Spleen (tissue), 11 donors: ENCODE results near the gene TMED5. TPM values are rescaled to one million over a fixed set of nuclear protein-coding genes. Genes with fewer than 3 reads are reported as not detected.

Experiments
- DNase-seq: peaks from one replicate; pipeline ENCODE4 v3.0.0-alpha.2; 2020
- H3K27ac ChIP-seq, 8 donors: fragments of 200-600 bp; sonication (generic) in 7 of 8; 1 replicate in 4 of 8; 2 replicates in 4 of 8; pipeline versions ENCODE4 v1.5.0 to v1.8.0; 2016 to 2021; ENCODE audit warnings: inconsistent platforms in 4 of 8, mild to moderate bottlenecking in 4 of 8, moderate library complexity in 1 of 8
- H3K27me3 ChIP-seq, 7 donors: fragments of 200-600 bp; sonication (generic) in 6 of 7; replicated peaks in 1 of 7; 1 replicate in 4 of 7; 2 replicates in 3 of 7; pipeline versions ENCODE4 v1.5.0 to v1.8.0; 2016 to 2021; ENCODE audit warnings: inconsistent platforms in 3 of 7, mild to moderate bottlenecking in 1 of 7
- H3K36me3 ChIP-seq, 6 donors: fragments of 200-600 bp; sonication (generic) in 5 of 6; 1 replicate in 4 of 6; 2 replicates in 2 of 6; pipeline versions ENCODE4 v1.5.0 to v1.8.0; 2016 to 2021; ENCODE audit warnings: inconsistent platforms in 2 of 6
- H3K4me1 ChIP-seq, 6 donors: fragments of 200-600 bp; sonication (generic) in 5 of 6; 1 replicate in 3 of 6; 2 replicates in 3 of 6; pipeline versions ENCODE4 v1.5.0 to v1.8.0; 2016 to 2021; ENCODE audit warnings: inconsistent platforms in 3 of 6
- H3K4me3 ChIP-seq, 8 donors: fragments of 200-600 bp; sonication (generic) in 7 of 8; 1 replicate in 4 of 8; 2 replicates in 4 of 8; pipeline versions ENCODE4 v1.5.0 to v1.8.0; 2016 to 2021; ENCODE audit warnings: inconsistent platforms in 4 of 8, mild to moderate bottlenecking in 4 of 8, moderate library complexity in 2 of 8
- H3K9me3 ChIP-seq, 8 donors: fragments of 200-600 bp; sonication (generic) in 7 of 8; 1 replicate in 4 of 8; 2 replicates in 4 of 8; pipeline versions ENCODE4 v1.5.0 to v1.8.0; 2016 to 2021; ENCODE audit warnings: inconsistent platforms in 4 of 8
- CTCF ChIP-seq, 11 experiments: fragments of 200-600 bp in 7 of 11; fragments of 450-650 bp in 4 of 11; sonication (generic) in 4 of 11; IDR thresholded peaks in 8 of 11; conservative IDR thresholded peaks in 3 of 11; 1 replicate in 7 of 11; 2 replicates in 4 of 11; pipeline versions ENCODE4 v1.4.0 to v1.8.0; 2016 to 2021; ENCODE audit warnings: antibody characterized with exemption in 11 of 11, inconsistent platforms in 4 of 11, mild to moderate bottlenecking in 1 of 11
- POLR2A ChIP-seq, 3 donors: fragments of 450-650 bp; IDR thresholded peaks; one replicate each; pipeline ENCODE4 v1.5.1; 2017; ENCODE audit warnings: antibody characterized with exemption in 3 of 3, mild to moderate bottlenecking in 1 of 3
- POLR2AphosphoS5 ChIP-seq, 3 donors: sonication (generic); formaldehyde crosslinking; IDR thresholded peaks; one replicate each; pipeline ENCODE4 v1.5.1; 2017; ENCODE audit warnings: antibody characterized with exemption in 3 of 3
- WGBS, 5 donors: extraction: QIAGEN DNeasy Blood & Tissue Kit in 3 of 5; methylation state at CpG; one replicate each; pipeline versions ENCODE4 v1.1.5 to v1.1.7; 2013 to 2018; 5-methylcytosine and 5-hydroxymethylcytosine counted together
- intact Hi-C: fragments of 100-400 bp; cut with DNase I; formaldehyde crosslinking; loops from one replicate; pipeline ENCODE4 v1.15.0; 2023; ENCODE audit warnings: low total_unique reads
- polyA plus RNA-seq, 3 donors: library from polyadenylated mRNA; stranded (reverse); fragments of 200-250 nt; gene quantifications; one replicate each; pipeline ENCODE4 v1.2.1, GENCODE V29; 2013
- total RNA-seq, 7 donors: library from RNA; depleted of rRNA in 3 of 7; stranded (reverse); fragments of >200 nt in 3 of 7; fragmentation: NEBNext Ultra II Directional in 4 of 7; extraction: Animal tissue kit (Norgen Biotek cat#: 25700) in 4 of 7; gene quantifications; one replicate each; pipeline versions ENCODE4 v1.1.0 to v1.2.1, GENCODE V29; 2016 to 2021
- donor health status: healthy with polysubstance abuse.
- donor health status: DM: no; HTN: no; CAD: no; lungs with moderate emphysema.
- donor health status: DM: no; HTN: no; CAD: no.
- donor health status: Bipolar disorder and iron deficiency.
- donor health status: healthy.
- donor health status: DM: no; HTN: no; CAD: no.
- donor health status: DM: yes; HTN: yes; CAD: no.

TMED5 gene
- total and polyA plus RNA-seq, 10 donors = 11.1 to 102 (median 53.9) TPM

- H3K4me3 ChIP-seq = no peak overlapping the region
- TF ChIP-seq POLR2AphosphoS5 (IDR thresholded peaks at IDR 0.05) (no peak), POLR2A (IDR thresholded peaks at IDR 0.05) (no peak), CTCF (IDR thresholded peaks at IDR 0.05 in 8 of 11, conservative IDR thresholded peaks at IDR 0.05 in 3 of 11) (no peak)
- H3K36me3 ChIP-seq = peaks cover 0 to 56% (median 10%) of the 10 kb centered on the region in 6 donors
- 53 to 70% (median 61%) methylated on average over 4 of the region's 4 CpGs for WGBS, 5 donors
- H3K27me3 ChIP-seq = no peaks in the 10 kb centered on the region
- H3K9me3 ChIP-seq = no peaks in the 10 kb centered on the region
- H3K4me1 ChIP-seq = peaks cover 0 to 11% (median 0%) of the 10 kb centered on the region in 6 donors
- H3K27ac ChIP-seq = no peak overlapping the region
- intact Hi-C loops = no loop called here
- no peak for DNase-seq
These were observed 55.5 kb downstream of the TMED5 start for GRCh38 chr1:93124556-93125355.

GRCh38 chr1:93123201-93123783 is 56.9 kb downstream of the TMED5 start:
- Histone ChIP-seq H3K27me3 (no peaks in the 10 kb centered on the region), H3K9me3 (no peaks in the 10 kb centered on the region), H3K4me3 (no peak overlapping the region), H3K27ac (peak overlapping the region in 1 of 8 donors; percentile 27), H3K4me1 (peaks cover 0 to 11% (median 0%) of the 10 kb centered on the region in 6 donors), H3K36me3 (peaks cover 0 to 56% (median 21%) of the 10 kb centered on the region in 6 donors)
- DNase-seq = no peak
- WGBS, 5 donors = 68 to 81% (median 74%) methylated on average over 4 of the region's 4 CpGs
- TF ChIP-seq CTCF (IDR thresholded peaks at IDR 0.05 in 8 of 11, conservative IDR thresholded peaks at IDR 0.05 in 3 of 11) = no peak
- no peak for TF ChIP-seq POLR2A (IDR thresholded peaks at IDR 0.05)
- intact Hi-C loops = no loop called here

- intact Hi-C loops = no loop called here
- H3K4me1 ChIP-seq = peaks cover 0 to 11% (median 0%) of the 10 kb centered on the region in 6 donors
- no peaks in the 10 kb centered on the region for H3K9me3 ChIP-seq
- no peak for DNase-seq
- no peaks in the 10 kb centered on the region for H3K27me3 ChIP-seq
- TF ChIP-seq POLR2AphosphoS5 (IDR thresholded peaks at IDR 0.05) = no peak
- no peak for TF ChIP-seq CTCF (IDR thresholded peaks at IDR 0.05 in 8 of 11, conservative IDR thresholded peaks at IDR 0.05 in 3 of 11)
- no peak overlapping the region for H3K4me3 ChIP-seq
- peaks cover 0 to 66% (median 37%) of the 10 kb centered on the region in 6 donors for H3K36me3 ChIP-seq
- no peak overlapping the region for H3K27ac ChIP-seq
These were observed 59.6 kb downstream of the TMED5 start for GRCh38 chr1:93120614-93121013.

- Histone ChIP-seq H3K4me3 (no peak overlapping the region), H3K27me3 (no peaks in the 10 kb centered on the region), H3K27ac (no peak overlapping the region), H3K36me3 (peaks cover 0 to 80% (median 33%) of the 10 kb centered on the region in 6 donors), H3K9me3 (no peaks in the 10 kb centered on the region), H3K4me1 (peaks cover 0 to 31% (median 19%) of the 10 kb centered on the region in 6 donors)
- TF ChIP-seq POLR2AphosphoS5 (IDR thresholded peaks at IDR 0.05) (no peak), CTCF (IDR thresholded peaks at IDR 0.05 in 8 of 11, conservative IDR thresholded peaks at IDR 0.05 in 3 of 11) (no peak), POLR2A (IDR thresholded peaks at IDR 0.05) (no peak)
- intact Hi-C loops = no loop called here
- WGBS, 5 donors = 94 to 97% (median 96%) methylated on average over 2 of the region's 2 CpGs
- DNase-seq = no peak
These were observed 65.8 kb downstream of the TMED5 start for GRCh38 chr1:93114391-93114790.
